ENCODE data around the gene VSX2.

The VSX2 gene

DNA sequence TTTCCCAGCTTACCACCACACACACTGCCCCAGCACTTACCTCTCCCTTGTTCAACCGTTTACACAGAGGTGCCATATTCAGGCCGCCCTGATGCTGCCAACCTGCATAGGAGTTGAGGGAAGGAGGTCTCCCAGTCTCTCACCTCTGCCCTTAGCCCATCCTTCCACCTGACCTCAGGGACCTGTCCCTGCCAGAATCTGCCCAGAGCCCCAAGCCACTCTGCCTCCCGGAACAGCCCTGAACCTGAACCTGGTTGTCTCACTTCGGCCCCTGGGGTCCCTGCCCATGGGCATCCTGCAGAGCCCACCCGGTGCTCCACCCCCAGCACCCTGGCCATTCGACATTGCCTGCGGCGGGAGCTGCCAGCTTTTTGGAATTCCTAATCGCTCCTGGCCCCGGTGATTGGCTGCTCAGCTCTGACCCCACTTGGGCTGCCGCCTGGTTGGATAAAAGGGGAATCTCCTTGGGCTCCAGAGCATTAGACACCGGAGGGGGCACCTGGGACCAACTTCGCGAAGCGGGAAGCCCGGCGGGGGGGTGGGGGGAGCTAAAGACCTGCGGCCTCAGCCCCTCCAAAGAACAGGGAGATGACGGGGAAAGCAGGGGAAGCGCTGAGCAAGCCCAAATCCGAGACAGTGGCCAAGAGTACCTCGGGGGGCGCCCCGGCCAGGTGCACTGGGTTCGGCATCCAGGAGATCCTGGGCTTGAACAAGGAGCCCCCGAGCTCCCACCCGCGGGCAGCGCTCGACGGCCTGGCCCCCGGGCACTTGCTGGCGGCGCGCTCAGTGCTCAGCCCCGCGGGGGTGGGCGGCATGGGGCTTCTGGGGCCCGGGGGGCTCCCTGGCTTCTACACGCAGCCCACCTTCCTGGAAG, at the start of gene VSX2:
Gene VSX2 (plus strand): TSS at position 476 of the 874 bp plus-strand sequence. CDS start 113 bp downstream, at position 589.
- no peak for DNase-seq

DNA sequence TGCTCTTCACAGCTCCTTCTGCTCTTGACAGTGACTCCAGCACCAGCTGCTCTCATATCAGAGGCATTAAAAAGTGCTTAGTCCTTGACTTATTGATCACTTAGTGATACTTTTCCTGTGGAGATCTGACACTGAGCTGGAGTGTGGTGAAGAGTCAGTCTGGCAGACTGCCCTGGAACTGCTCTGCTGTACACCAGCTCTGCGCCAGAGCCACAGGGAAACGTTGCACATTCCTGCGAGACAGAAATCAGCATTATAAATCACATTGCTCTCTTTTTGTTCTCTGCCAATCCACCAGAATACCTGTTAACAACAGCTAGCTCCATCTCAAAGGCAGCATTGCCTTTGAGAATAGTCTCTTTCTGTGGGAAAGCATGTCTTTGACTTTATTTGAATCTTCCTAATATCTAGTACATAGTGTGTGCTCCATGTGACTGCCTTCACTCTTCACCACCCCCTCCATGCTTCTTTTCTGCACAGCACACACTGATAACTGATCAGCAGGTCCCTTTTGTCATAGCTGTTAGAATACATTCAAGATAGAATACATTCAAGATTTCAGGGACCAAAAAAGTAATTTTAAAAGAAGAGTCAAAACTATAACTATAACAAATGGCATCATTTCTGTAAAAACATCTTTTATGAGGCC, 48.2 kb upstream of the VSX2 start:
- no peak for DNase-seq

GRCh38 chr14:74194506-74195274, 44.6 kb upstream of the VSX2 start:
- no peak for DNase-seq

DNA sequence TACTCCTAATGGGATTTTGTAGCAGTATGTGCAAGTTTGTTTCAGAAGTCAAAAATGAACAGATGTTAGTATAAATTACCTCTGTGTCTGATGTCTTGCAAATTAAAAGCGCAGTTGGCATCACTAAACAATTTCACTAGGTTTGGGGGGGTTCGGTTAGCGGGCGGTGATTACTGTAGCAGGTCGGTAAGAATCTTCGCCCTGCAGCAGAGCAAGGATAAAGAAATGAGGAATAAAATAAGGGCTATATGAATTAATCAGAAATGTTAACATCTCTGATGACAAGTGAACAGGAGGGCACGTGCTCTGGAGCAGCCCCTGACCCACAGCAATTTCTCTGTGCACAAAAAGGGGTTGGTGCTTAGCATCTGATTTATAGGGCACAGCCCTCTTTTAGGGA, 43.6 kb upstream of the VSX2 start:
- DNase-seq: no peak

GRCh38 chr14:74198441-74199234, 40.6 kb upstream of the VSX2 start:
- no peak for DNase-seq

DNA sequence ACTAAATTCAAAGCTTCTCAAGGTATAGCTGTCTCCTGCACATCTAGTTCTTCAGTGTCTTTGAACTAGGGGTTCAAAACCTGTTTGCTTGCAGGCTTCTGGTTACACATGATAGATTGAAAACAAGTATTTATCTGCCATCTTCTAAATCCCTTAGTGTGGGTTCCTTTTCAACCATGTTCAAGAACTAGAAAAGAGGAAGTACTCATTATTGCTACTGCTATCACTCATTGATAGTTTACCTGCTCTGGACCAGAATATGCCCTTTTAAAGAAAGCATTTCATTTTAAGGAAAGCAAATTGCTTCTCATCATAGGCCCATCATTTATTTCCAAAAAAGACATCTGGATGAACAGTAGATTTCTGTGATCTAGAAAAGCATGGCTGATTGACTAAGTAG, 37.1 kb upstream of the VSX2 start:
- DNase-seq: no peak

DNA sequence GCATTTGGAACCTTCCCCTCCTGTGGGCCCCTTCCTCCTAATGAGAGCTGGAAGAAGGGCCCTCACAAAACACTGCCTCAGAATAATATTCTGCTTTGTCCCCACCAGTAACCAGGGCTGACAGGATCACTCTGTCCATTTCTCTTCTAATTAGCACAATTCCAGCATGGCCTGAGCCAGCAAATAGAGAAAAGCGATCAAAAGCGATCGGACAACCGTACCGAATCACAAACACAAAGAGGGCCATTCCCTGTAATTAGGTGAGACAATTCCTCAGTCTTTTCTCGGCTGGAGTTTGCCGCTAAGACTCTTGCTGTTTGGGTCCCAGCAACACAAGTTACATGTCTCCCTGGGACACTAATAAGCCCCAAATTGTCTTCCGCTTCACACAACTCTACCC, 35.6 kb upstream of the VSX2 start:
- DNase-seq: no peak

DNA sequence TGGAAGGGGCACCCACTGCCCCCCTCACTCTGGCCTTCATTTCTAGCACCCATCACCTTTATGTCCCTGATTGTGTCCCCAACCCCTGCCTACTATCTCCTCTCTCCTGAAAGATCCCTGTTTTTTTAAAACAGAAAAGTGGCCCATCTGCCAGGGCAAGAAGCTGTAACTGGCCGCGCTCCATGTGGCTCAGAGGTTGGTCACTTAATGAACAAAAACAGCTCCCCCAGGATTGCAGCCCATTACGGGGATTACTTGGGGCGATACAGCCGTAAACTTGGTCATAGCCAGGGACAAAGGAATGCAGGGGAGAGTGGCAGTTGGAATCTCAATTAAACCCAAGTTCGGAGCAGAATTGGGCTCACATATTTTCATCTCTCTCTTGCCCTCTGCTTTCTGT, 34.8 kb upstream of the VSX2 start:
- DNase-seq: no peak

GRCh38 chr14:74205882-74206281, 33.4 kb upstream of the VSX2 start:
- DNase-seq: no peak

- DNase-seq: no peak
Observed at GRCh38 chr14:74207943-74208342, 31.3 kb upstream of the VSX2 start.

DNA sequence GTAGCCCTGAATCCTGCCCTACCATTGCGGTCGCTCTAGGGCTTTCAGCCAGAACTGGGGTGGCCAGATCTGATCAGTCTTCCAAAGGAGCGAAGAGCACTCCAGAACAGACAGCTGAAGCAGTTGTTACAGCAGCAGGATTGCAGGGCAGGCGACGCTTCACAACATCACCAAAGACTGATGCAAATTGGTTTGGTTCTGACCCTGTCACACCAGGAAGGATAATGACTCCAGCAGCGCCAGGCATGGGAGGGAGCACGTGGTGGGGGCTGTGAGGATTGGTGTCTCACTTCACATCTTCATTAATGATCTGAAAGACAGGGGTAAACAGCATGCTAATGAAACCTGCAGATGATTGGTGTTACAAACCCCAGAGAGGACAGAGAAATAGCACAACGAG, 30.6 kb upstream of the VSX2 start:
- no peak for DNase-seq

DNA sequence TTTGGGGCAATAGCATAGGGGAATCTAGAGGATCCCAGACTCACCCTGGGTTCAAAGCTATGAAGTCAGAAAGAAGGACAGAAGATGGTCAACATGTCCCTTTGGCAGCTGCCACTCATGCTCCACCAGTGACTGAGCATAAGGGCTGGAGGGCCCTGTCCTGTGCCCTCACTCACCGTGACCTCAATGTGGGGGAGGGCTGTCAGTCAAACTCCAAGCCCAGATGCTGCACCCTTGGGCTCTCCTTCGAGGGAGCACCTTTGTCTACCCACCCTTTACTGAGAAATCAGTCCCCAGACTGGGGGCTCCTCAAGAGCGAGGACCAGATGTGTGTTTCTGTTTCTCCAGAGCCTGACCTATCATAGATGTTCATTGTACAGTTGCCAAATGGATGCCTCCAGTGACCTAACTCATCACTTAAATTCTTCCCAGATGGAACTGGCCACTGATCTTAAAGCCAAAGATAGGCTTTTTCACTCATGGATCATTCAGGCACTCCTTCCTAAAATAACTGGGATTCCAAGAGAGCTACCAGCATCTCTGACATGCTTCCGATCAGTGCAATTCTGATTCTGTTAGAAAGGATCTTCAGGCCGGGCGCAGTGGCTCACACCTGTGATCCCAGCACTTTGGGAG, 27.2 kb upstream of the VSX2 start:
- no peak for DNase-seq

DNA sequence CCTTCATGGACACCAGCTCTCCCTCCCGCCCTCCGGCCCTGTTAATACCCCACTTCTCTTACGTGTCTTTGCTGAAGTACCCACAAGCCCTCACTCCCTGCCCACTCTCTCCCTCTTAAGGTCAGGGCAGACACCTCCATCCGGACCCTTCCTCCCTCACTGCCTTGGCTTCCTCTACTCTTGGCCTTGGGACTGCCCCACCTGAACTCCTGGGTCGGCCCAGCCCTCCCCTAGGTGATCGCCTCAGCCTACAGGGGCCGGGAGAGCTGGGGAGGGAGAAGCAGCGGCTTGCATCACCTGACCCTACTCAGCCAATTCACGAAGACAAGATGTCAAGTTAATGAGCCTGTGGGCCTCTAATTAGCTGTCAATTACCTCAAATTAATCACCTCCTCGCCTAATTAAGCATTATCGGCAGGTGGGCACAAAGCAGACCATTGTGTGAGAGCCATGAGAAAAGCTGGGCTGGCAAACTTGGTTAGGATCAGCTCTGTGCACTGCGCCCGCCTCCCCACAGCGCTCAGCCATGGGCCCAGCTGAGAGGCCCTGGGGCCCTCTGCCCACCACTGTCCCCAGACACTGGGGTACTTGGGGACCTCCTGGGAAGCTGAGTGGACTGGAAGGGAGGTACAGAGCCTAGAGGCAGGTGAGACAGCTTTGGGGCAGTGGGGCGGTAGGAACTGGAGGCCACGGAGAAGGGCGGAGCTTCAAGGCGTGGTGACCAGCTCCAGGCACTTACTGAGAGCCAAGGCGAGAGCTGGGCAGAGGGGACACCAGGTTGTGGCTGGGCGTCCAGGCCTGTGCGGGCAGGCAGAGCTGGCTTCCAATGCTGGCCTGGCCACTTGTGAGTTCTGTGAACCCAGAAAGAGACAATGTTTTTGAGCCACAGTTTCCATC, 25.1 kb upstream of the VSX2 start:
- no peak for DNase-seq

DNA sequence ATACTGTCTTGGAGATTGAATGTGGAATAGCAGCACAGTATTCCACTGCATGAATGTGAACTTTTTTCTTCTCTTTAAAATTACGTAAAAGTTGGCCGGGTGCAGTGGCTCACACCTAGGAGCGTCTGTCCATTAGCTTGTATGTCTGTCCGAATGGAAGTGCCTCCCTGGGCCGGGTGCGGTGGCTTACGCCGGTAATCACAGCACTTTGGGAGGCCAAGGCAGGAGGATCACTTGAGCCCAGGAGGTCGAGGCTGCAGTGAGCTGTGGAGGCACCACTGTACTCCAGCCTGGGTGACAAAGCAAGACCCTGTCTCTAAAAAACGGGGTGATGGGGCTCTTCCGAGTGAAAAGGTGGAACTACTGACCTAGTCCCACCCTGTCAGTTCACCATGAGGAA, 22.6 kb upstream of the VSX2 start:
- no peak for DNase-seq

GRCh38 chr14:74217672-74218448, 21.4 kb upstream of the VSX2 start:
- DNase-seq: peak; percentile 16 to 31

DNA sequence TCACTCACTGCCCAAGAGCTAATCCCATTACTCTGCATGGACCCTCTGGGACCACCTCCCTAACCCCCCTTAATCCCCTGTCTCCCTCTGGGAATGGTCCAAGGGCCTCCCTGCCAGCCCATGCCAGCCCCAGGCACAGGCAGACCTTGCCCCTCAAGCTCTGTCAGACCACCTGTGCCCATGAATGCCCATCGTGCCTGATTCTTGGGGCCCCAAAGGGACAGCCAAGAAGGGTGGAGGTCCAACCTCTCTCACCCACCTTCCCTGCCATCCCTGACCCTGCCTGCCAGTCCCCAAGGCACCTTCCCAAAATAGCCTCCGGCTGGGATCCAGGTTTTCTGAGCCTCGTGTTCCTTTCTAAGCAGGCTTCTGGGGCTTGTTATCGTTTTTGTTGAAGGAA, 20.8 kb upstream of the VSX2 start:
- DNase-seq: no peak

- DNase-seq: no peak
Observed at GRCh38 chr14:74219277-74220205, 19.7 kb upstream of the VSX2 start.

- DNase-seq: no peak
Observed at GRCh38 chr14:74220991-74221390, 18.3 kb upstream of the VSX2 start.

- DNase-seq: no peak
Observed at GRCh38 chr14:74221741-74222140, 17.5 kb upstream of the VSX2 start.
